Measurements from ENCODE around the gene LAIR1.
"Not testable (repeated sequence)": the region's sequence is repeated elsewhere in the genome, so short reads cannot be mapped to it uniquely, and the experiment has no call there.

Gene LAIR1

GRCh38 chr19:54376610-54377285 lies 12.0 kb upstream of the LAIR1 start:
- DNase-seq, result no peak

GRCh38 chr19:54375181-54375938 lies 10.6 kb upstream of the LAIR1 start:
- peak; percentile 36 to 42 for DNase-seq

- peak; percentile 90 to 95 for DNase-seq
These were observed 9.3 kb upstream of the LAIR1 start for GRCh38 chr19:54373781-54374631.

- DNase-seq, result not testable (repeated sequence)
These were observed 6.7 kb upstream of the LAIR1 start for GRCh38 chr19:54371453-54371852.

GRCh38 chr19:54370434-54370796 lies 5.7 kb upstream of the LAIR1 start:
- DNase-seq, result not testable (repeated sequence)

GRCh38 chr19:54369688-54370433 lies 5.1 kb upstream of the LAIR1 start:
- peak; percentile 59 to 66 for DNase-seq

GRCh38 chr19:54369082-54369687 lies 4.5 kb upstream of the LAIR1 start:
- peak in 1 of 2 donors; percentile 41 for DNase-seq

- no peak for DNase-seq
These were observed 2.1 kb upstream of the LAIR1 start for GRCh38 chr19:54366811-54367210.

- peak; percentile 7 to 37 for DNase-seq
These were observed 1.1 kb upstream of the LAIR1 start for GRCh38 chr19:54365798-54366197.

GRCh38 chr19:54361680-54362422 lies 2.9 kb downstream of the LAIR1 start:
- peak in 1 of 2 donors; percentile 55 for DNase-seq

GRCh38 chr19:54359149-54359820 lies 5.4 kb downstream of the LAIR1 start:
- not testable (repeated sequence) for DNase-seq

GRCh38 chr19:54357381-54357780 lies 7.3 kb downstream of the LAIR1 start:
- no peak for DNase-seq

GRCh38 chr19:54356444-54357056 lies 8.2 kb downstream of the LAIR1 start:
- DNase-seq, result peak in 1 of 2 donors; percentile 4

GRCh38 chr19:54355675-54356074 lies 9.1 kb downstream of the LAIR1 start:
- no peak for DNase-seq

- DNase-seq, result no peak
These were observed 10.0 kb downstream of the LAIR1 start for GRCh38 chr19:54354761-54355160.

- DNase-seq, result peak in 1 of 2 donors; percentile 30
These were observed 12.2 kb downstream of the LAIR1 start for GRCh38 chr19:54352546-54352945.

- DNase-seq, result peak in 1 of 2 donors; percentile 15
These were observed 12.7 kb downstream of the LAIR1 start for GRCh38 chr19:54352041-54352440.

GRCh38 chr19:54351474-54351873 lies 13.3 kb downstream of the LAIR1 start:
- no peak for DNase-seq

GRCh38 chr19:54345938-54346386 lies 18.8 kb downstream of the LAIR1 start:
- DNase-seq, result peak; percentile 80 to 85

- DNase-seq, result peak in 1 of 2 donors; percentile 35
These were observed 20.9 kb downstream of the LAIR1 start for GRCh38 chr19:54343868-54344267.

Measured in inflammatory macrophage (primary cell).